Small intestine (tissue), 7 donors: ENCODE results near the gene NUP210. TPM values are rescaled to one million over a fixed set of nuclear protein-coding genes. Genes with fewer than 3 reads are reported as not detected.

ENCODE experiments used
- DNase-seq, 2 donors: peaks; one replicate each; pipeline versions ENCODE4 v3.0.0 to v3.0.0-alpha.2; 2013
- FAIRE-seq: peaks from 2 replicates; lab custom pipeline; 2012; peaks lifted over from hg19 to GRCh38; lab: Jason Lieb, UNC
- H3K27ac ChIP-seq, 3 donors: one replicate each; pipeline ENCODE4 v1.5.1; 2013; ENCODE audit warnings: low read length in 2 of 3, mild to moderate bottlenecking in 2 of 3, control low read depth in 1 of 3, inconsistent platforms in 1 of 3, low read depth in 1 of 3, moderate library complexity in 1 of 3
- H3K27me3 ChIP-seq, 3 donors: one replicate each; pipeline ENCODE4 v1.6.1; 2013; ENCODE audit warnings: low read length in 3 of 3, inconsistent platforms in 1 of 3; ENCODE audit not compliant: control insufficient read depth in 3 of 3, insufficient read depth in 3 of 3
- H3K36me3 ChIP-seq, 3 donors: one replicate each; pipeline ENCODE4 v1.6.1; 2013; ENCODE audit warnings: low read length in 3 of 3, inconsistent platforms in 1 of 3, low read depth in 1 of 3, mild to moderate bottlenecking in 1 of 3, moderate library complexity in 1 of 3; ENCODE audit not compliant: control insufficient read depth in 3 of 3, insufficient read depth in 2 of 3
- H3K4me1 ChIP-seq, 3 donors: one replicate each; pipeline ENCODE4 v1.6.1; 2013; ENCODE audit warnings: low read length in 2 of 3, inconsistent platforms in 1 of 3, low read depth in 1 of 3, mild to moderate bottlenecking in 1 of 3, moderate library complexity in 1 of 3; ENCODE audit not compliant: control insufficient read depth in 3 of 3, insufficient read depth in 2 of 3
- H3K4me3 ChIP-seq, 3 donors: one replicate each; pipeline ENCODE4 v1.5.1; 2013; ENCODE audit warnings: low read length in 3 of 3, control low read depth in 1 of 3, inconsistent platforms in 1 of 3, low read depth in 1 of 3, mild to moderate bottlenecking in 1 of 3, moderate library complexity in 1 of 3
- H3K9me3 ChIP-seq, 2 donors: one replicate each; pipeline ENCODE4 v1.6.1; 2013; ENCODE audit warnings: low read depth in 1 of 2, low read length in 1 of 2; ENCODE audit not compliant: control insufficient read depth in 2 of 2, insufficient read depth in 1 of 2
- WGBS, 3 donors: extraction: QIAGEN DNeasy Blood & Tissue Kit; methylation state at CpG; one replicate each; pipeline ENCODE4 v1.1.7; 2013; 5-methylcytosine and 5-hydroxymethylcytosine counted together
- polyA plus RNA-seq, 4 donors: library from polyadenylated mRNA; stranded (reverse) in 3 of 4; unstranded in 1 of 4; fragments of 200-250 nt in 3 of 4; fragments of 120-200 nt in 1 of 4; gene quantifications; one replicate each; pipeline versions ENCODE4 v1.2.1 to v1.2.3, GENCODE V29; 2013
- donor health status: healthy with polysubstance abuse.
- donor health status: control.
- donor health status: control.
- donor health status: Bipolar disorder and iron deficiency.
- donor health status: healthy.

NUP210 gene
- polyA plus RNA-seq, 4 donors: 0.22 to 36.4 (median 5.6) TPM

- no peak for FAIRE-seq
- no peak for DNase-seq
- 84 to 93% (median 90%) methylated on average over 12 of the region's 12 CpGs for WGBS, 3 donors
- no peaks in the 10 kb centered on the region for H3K4me1 ChIP-seq
- H3K27me3 ChIP-seq: no peaks in the 10 kb centered on the region
- no peak overlapping the region for H3K27ac ChIP-seq
- H3K4me3 ChIP-seq: no peak overlapping the region
- peaks cover 0 to 46% (median 2%) of the 10 kb centered on the region in 3 donors for H3K36me3 ChIP-seq
- no peaks in the 10 kb centered on the region for H3K9me3 ChIP-seq
Measured at GRCh38 chr3:13364602-13365271, 55.4 kb downstream of the NUP210 start.

- 93 to 94% (median 94%) methylated on average over 8 of the region's 8 CpGs for WGBS, 3 donors
- Histone ChIP-seq H3K27me3 (no peaks in the 10 kb centered on the region), H3K36me3 (peaks cover 0 to 66% (median 0%) of the 10 kb centered on the region in 3 donors)
Measured at GRCh38 chr3:13362551-13362950, 57.6 kb downstream of the NUP210 start.

GRCh38 chr3:13359916-13360315, 60.2 kb downstream of the NUP210 start:
- no peak overlapping the region for H3K27ac ChIP-seq
- WGBS, 3 donors: 91 to 95% (median 92%) methylated on average over 6 of the region's 6 CpGs
- peaks cover 0 to 74% (median 0%) of the 10 kb centered on the region in 3 donors for H3K36me3 ChIP-seq
- no peak overlapping the region for H3K4me3 ChIP-seq
- H3K9me3 ChIP-seq: no peaks in the 10 kb centered on the region
- no peak for FAIRE-seq
- no peaks in the 10 kb centered on the region for H3K4me1 ChIP-seq
- DNase-seq: no peak
- H3K27me3 ChIP-seq: no peaks in the 10 kb centered on the region

More at GRCh38 chr3:13362551-13362950, 57.6 kb downstream of the NUP210 start:
- H3K4me1 ChIP-seq: no peaks in the 10 kb centered on the region
- H3K27ac ChIP-seq: no peak overlapping the region
- H3K4me3 ChIP-seq: no peak overlapping the region
- no peaks in the 10 kb centered on the region for H3K9me3 ChIP-seq
- no peak for DNase-seq
- no peak for FAIRE-seq

- FAIRE-seq (no peak), DNase-seq (no peak)
- Histone ChIP-seq H3K4me1 (no peaks in the 10 kb centered on the region), H3K27me3 (no peaks in the 10 kb centered on the region), H3K36me3 (peaks cover 0 to 76% (median 0%) of the 10 kb centered on the region in 3 donors), H3K27ac (no peak overlapping the region), H3K4me3 (no peak overlapping the region), H3K9me3 (no peaks in the 10 kb centered on the region)
- WGBS, 3 donors: 90 to 93% (median 93%) methylated on average over 7 of the region's 7 CpGs
Measured at GRCh38 chr3:13358643-13359042, 61.5 kb downstream of the NUP210 start.

- H3K27me3 ChIP-seq: no peaks in the 10 kb centered on the region
- no peaks in the 10 kb centered on the region for H3K9me3 ChIP-seq
- no peak overlapping the region for H3K27ac ChIP-seq
- no peaks in the 10 kb centered on the region for H3K4me1 ChIP-seq
- FAIRE-seq: no peak
- H3K36me3 ChIP-seq: peaks cover 0 to 82% (median 0%) of the 10 kb centered on the region in 3 donors
- 92 to 95% (median 93%) methylated on average over 18 of the region's 18 CpGs for WGBS, 3 donors
- DNase-seq: no peak
- H3K4me3 ChIP-seq: no peak overlapping the region
Measured at GRCh38 chr3:13358051-13358450, 62.1 kb downstream of the NUP210 start.

GRCh38 chr3:13357074-13357473, 63.0 kb downstream of the NUP210 start:
- 92 to 96% (median 93%) methylated on average over 11 of the region's 11 CpGs for WGBS, 3 donors

GRCh38 chr3:13353936-13354542, 66.1 kb downstream of the NUP210 start:
- no peak overlapping the region for H3K27ac ChIP-seq
- no peak overlapping the region for H3K4me3 ChIP-seq
- WGBS, 3 donors: 85 to 91% (median 89%) methylated on average over 13 of the region's 13 CpGs
- FAIRE-seq: no peak
- no peaks in the 10 kb centered on the region for H3K4me1 ChIP-seq
- H3K9me3 ChIP-seq: no peaks in the 10 kb centered on the region
- no peak for DNase-seq
- peaks cover 0 to 74% (median 0%) of the 10 kb centered on the region in 3 donors for H3K36me3 ChIP-seq
- H3K27me3 ChIP-seq: no peaks in the 10 kb centered on the region

More at GRCh38 chr3:13357074-13357473, 63.0 kb downstream of the NUP210 start:
- no peaks in the 10 kb centered on the region for H3K9me3 ChIP-seq
- no peaks in the 10 kb centered on the region for H3K4me1 ChIP-seq
- DNase-seq (no peak), FAIRE-seq (no peak)
- H3K4me3 ChIP-seq: no peak overlapping the region
- no peak overlapping the region for H3K27ac ChIP-seq
- no peaks in the 10 kb centered on the region for H3K27me3 ChIP-seq
- H3K36me3 ChIP-seq: peaks cover 0 to 87% (median 0%) of the 10 kb centered on the region in 3 donors

- H3K27me3 ChIP-seq: no peaks in the 10 kb centered on the region
- no peak overlapping the region for H3K27ac ChIP-seq
- no peaks in the 10 kb centered on the region for H3K4me1 ChIP-seq
- no peak overlapping the region for H3K4me3 ChIP-seq
- DNase-seq (no peak), FAIRE-seq (no peak)
- peaks cover 0 to 72% (median 0%) of the 10 kb centered on the region in 3 donors for H3K36me3 ChIP-seq
- WGBS, 3 donors: 80 to 88% (median 86%) methylated on average over 5 of the region's 5 CpGs
- H3K9me3 ChIP-seq: no peaks in the 10 kb centered on the region
Measured at GRCh38 chr3:13353506-13353905, 66.6 kb downstream of the NUP210 start.
